ENCODE results near the gene C15orf40.

DNA sequence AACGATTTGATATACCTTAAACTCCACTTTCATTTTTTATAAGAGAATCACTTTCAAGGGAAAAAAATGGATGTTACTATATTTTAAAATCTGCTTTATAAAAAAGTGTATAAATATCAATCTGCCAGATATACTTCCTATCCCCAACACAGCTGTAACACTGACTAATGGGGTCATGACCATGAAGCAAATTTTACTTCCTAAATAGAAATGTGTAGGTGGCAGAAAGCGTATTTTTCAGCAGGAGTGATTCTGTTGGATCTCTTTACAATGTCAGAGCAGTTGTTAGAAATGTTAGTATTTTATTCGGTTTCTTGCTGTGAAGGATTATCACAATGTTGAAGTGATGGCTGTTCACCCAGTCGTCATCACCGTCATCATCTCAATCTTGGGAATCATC lies 5.5 kb upstream of the C15orf40 start:
- TF ChIP-seq, protein P1, sequence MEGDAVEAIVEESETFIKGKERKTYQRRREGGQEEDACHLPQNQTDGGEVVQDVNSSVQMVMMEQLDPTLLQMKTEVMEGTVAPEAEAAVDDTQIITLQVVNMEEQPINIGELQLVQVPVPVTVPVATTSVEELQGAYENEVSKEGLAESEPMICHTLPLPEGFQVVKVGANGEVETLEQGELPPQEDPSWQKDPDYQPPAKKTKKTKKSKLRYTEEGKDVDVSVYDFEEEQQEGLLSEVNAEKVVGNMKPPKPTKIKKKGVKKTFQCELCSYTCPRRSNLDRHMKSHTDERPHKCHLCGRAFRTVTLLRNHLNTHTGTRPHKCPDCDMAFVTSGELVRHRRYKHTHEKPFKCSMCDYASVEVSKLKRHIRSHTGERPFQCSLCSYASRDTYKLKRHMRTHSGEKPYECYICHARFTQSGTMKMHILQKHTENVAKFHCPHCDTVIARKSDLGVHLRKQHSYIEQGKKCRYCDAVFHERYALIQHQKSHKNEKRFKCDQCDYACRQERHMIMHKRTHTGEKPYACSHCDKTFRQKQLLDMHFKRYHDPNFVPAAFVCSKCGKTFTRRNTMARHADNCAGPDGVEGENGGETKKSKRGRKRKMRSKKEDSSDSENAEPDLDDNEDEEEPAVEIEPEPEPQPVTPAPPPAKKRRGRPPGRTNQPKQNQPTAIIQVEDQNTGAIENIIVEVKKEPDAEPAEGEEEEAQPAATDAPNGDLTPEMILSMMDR (IDR thresholded peaks at IDR 0.05): no peak
- TF ChIP-seq POLR2A (IDR thresholded peaks at IDR 0.05): no peak
- no peak for TF ChIP-seq POLR2AphosphoS5 (IDR thresholded peaks at IDR 0.05)

All from breast epithelium (tissue), 3 donors.